ENCODE results near the gene RHOB.

Gene RHOB

DNA sequence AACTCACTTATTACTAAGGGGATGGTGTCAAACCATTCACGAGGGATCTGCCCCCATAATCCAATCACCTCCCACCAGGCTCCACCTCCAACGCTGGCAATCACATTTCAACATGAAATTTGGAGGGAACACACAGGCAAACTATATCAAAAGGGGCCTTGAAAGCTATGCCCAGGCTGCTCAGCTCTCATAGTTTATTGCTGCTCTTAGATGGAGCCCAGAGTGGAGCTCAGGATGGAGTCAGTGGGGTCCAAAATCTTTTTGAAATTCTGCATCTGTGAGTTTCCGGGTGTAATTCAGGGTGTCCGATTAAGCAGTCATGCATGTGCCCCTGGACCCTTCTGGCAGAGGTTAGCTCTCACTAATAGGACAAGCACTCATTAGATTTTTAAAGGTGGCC is 24.3 kb downstream of the RHOB start:
- TF ChIP-seq, protein P1, sequence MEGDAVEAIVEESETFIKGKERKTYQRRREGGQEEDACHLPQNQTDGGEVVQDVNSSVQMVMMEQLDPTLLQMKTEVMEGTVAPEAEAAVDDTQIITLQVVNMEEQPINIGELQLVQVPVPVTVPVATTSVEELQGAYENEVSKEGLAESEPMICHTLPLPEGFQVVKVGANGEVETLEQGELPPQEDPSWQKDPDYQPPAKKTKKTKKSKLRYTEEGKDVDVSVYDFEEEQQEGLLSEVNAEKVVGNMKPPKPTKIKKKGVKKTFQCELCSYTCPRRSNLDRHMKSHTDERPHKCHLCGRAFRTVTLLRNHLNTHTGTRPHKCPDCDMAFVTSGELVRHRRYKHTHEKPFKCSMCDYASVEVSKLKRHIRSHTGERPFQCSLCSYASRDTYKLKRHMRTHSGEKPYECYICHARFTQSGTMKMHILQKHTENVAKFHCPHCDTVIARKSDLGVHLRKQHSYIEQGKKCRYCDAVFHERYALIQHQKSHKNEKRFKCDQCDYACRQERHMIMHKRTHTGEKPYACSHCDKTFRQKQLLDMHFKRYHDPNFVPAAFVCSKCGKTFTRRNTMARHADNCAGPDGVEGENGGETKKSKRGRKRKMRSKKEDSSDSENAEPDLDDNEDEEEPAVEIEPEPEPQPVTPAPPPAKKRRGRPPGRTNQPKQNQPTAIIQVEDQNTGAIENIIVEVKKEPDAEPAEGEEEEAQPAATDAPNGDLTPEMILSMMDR (IDR thresholded peaks at IDR 0.05; ENCODE audit: low read depth, low read length) = no peak
- Histone ChIP-seq H3K27ac (no peak overlapping the region), H3K27me3 (ENCODE audit: insufficient read depth, low read depth, severe bottlenecking) (no peaks in the 10 kb centered on the region), H3K36me3 (no peaks in the 10 kb centered on the region), H3K4me3 (ENCODE audit: low read depth, low read length) (no peak overlapping the region), H3K9me3 (ENCODE audit: severe bottlenecking) (no peaks in the 10 kb centered on the region)
- DNase-seq = peak; percentile 6

DNA sequence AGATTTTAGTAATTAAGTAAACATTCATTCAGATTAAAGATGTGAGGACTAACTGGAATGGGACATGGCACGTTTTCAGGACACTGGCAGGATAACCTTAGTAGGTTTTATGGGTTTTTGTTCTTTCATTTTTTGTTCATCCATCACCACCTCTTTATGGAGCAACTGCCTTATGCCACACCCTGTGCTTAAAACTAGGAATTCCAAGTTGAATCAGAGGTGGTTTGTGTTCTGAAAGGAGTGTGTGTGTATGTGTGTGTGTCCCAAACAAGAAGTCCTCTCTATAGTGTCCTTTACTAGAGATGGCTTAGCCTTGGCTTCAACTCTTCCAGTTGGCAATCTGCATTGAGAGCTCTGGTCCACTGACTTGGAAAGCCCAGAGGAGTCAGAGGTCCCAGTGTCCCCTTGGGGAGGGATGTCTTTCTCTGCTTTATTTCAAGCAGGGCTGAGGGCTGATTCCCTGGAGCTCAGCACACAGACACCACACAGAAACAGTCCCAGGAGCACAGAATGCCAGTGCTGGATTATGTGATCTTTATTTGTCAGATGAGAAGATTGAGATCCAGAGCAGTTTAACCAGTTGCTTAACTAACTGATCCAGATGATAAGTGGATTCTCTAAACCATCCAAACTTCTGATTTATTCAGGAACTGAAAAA is 25.2 kb downstream of the RHOB start:
- H3K27ac ChIP-seq = no peak overlapping the region
- DNase-seq = peak; percentile 8
- no peaks in the 10 kb centered on the region for H3K36me3 ChIP-seq
- no peak overlapping the region for H3K4me3 ChIP-seq (ENCODE audit: low read depth, low read length)
- H3K9me3 ChIP-seq (ENCODE audit: severe bottlenecking) = no peaks in the 10 kb centered on the region
- H3K27me3 ChIP-seq (ENCODE audit: insufficient read depth, low read depth, severe bottlenecking) = no peaks in the 10 kb centered on the region
- TF ChIP-seq, protein P1 (IDR thresholded peaks at IDR 0.05; ENCODE audit: low read depth, low read length) = no peak

DNA sequence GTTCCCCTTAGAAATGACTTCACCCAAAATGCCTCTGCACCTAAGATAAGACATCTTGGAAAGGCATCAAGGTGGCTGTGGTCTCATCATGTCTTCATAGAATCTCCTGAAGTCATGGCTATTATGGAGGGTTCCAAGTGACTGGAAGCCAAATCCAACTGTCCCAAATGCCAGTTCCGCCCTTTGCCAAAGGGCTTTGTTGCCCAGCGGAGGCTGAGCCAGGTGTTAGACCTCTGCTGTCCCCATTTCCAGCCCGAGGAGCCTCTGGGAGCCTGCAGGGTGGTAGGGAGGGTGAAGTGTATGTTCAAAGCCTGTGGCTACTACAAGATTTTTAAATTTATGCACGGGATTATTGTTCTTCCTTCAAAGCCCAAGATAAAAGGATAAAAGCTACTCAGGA is 25.7 kb downstream of the RHOB start:
- Histone ChIP-seq H3K27me3 (ENCODE audit: insufficient read depth, low read depth, severe bottlenecking) (no peaks in the 10 kb centered on the region), H3K4me3 (ENCODE audit: low read depth, low read length) (no peak overlapping the region), H3K27ac (no peak overlapping the region), H3K9me3 (ENCODE audit: severe bottlenecking) (no peaks in the 10 kb centered on the region), H3K36me3 (no peaks in the 10 kb centered on the region)
- TF ChIP-seq, protein P1 (IDR thresholded peaks at IDR 0.05; ENCODE audit: low read depth, low read length) = no peak
- peak; percentile 9 for DNase-seq

DNA sequence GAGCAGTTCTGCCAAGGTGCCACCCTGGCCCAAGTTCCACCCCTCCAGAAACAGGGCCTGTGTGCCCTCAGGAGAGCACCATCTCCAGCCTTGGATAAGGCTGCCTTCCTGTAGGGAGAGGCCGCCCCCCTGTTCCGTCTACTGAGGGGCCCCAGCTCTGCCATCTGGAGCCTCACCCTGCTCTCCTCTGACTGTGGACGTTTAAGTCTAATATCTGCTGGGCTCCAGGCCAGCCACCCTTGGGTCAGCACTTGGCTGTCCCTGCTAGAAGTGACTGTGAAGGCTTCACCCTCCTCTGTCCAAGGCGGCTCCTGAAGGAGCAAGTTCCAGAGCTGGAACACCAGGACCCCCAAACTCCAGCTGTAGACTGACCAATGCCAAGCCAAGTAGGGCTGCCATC is 26.3 kb downstream of the RHOB start:
- H3K9me3 ChIP-seq (ENCODE audit: severe bottlenecking) = peaks cover under 1% of the 10 kb centered on the region
- H3K27ac ChIP-seq = no peak overlapping the region
- TF ChIP-seq, protein P1 (IDR thresholded peaks at IDR 0.05; ENCODE audit: low read depth, low read length) = no peak
- no peaks in the 10 kb centered on the region for H3K36me3 ChIP-seq
- peak; percentile 8 for DNase-seq
- H3K4me3 ChIP-seq (ENCODE audit: low read depth, low read length) = no peak overlapping the region
- H3K27me3 ChIP-seq (ENCODE audit: insufficient read depth, low read depth, severe bottlenecking) = no peaks in the 10 kb centered on the region

DNA sequence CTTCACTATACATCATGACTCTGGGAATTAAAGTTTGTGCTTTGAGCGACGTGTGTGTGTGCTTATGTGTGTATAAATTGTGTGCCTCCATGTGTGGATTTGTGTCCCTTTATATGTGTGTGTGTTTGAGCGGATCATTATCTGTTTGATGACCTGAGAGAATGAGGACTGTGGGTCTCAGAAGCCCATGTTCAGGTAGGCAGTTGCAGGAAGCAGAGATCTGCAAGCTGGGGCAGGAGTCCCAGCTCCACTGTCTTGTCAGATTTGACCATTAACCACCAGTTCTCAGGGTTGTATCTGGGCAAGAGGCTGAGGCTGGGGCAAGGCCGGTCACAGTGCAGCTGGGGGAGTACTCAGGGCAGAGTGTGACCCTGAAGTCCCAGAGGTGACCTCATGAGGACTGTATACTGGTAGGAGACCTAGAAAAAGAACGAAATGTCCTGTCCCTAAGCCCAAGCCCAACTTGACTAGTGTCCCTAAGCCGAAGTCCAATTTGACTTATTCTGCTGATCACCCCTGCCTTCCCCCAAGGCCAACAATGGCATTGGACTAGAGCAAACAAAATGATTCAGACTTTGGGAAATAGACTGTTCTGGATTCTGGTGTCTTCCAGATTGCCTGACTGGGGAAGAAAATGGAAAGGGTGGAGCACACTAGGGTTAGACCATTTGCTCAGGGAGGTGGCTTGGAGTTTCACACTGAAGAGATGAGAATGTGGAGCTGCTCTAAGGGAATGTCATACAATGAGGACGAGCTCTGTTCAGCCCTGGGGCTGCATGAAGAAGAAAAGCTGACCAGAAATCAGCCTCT is 28.1 kb downstream of the RHOB start:
- no peak overlapping the region for H3K27ac ChIP-seq
- H3K27me3 ChIP-seq (ENCODE audit: insufficient read depth, low read depth, severe bottlenecking) = no peaks in the 10 kb centered on the region
- TF ChIP-seq, protein P1 (IDR thresholded peaks at IDR 0.05; ENCODE audit: low read depth, low read length) = no peak
- no peak overlapping the region for H3K4me3 ChIP-seq (ENCODE audit: low read depth, low read length)
- H3K36me3 ChIP-seq = no peaks in the 10 kb centered on the region
- DNase-seq = peak; percentile 3
- H3K9me3 ChIP-seq (ENCODE audit: severe bottlenecking) = peaks cover 3% of the 10 kb centered on the region

Measured in WERI-Rb-1 (cell line).